Measurements from ENCODE around the gene PEX14.

PEX14 gene

DNA sequence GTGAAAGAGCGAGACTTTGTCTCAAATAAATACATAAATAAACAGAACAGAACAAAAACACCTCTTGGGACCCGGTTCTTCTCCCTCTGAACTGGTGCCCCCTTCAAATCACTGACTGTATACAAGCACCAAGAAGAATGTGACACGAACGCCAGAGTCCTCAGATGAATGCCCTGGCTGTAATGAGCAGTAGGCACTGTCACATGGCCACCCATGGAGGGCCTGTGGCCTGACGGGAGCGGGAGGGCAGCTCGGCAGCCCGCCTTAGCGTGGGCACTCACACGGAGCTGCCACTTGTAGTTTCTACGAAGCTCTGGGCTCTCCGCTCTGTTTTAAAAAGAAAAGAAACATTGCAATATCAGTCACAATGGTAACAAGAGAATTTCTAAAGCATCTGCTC lies 146.0 kb downstream of the PEX14 start:
- no peak for DNase-seq (ENCODE audit: low read depth)

DNA sequence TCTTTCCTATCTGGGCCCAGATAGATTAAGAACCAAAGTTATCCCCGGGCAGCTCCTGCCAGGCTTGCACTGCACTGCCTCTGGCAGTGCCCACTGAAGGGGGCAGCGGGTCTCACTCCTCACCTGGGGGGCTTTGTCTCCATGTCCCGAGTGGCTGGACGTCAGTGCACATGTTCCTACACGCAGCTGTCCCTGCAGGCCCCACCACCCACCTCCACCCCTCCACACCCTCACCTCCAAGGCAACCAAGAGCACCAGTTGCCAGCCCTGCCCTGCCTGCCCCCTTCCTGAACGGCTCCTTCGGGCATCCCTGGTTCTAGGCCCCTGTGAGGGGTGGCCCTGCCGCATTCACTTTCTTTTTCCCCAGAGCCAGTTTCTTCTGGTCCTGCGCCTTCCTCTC lies 147.2 kb downstream of the PEX14 start:
- DNase-seq (ENCODE audit: low read depth) = no peak

DNA sequence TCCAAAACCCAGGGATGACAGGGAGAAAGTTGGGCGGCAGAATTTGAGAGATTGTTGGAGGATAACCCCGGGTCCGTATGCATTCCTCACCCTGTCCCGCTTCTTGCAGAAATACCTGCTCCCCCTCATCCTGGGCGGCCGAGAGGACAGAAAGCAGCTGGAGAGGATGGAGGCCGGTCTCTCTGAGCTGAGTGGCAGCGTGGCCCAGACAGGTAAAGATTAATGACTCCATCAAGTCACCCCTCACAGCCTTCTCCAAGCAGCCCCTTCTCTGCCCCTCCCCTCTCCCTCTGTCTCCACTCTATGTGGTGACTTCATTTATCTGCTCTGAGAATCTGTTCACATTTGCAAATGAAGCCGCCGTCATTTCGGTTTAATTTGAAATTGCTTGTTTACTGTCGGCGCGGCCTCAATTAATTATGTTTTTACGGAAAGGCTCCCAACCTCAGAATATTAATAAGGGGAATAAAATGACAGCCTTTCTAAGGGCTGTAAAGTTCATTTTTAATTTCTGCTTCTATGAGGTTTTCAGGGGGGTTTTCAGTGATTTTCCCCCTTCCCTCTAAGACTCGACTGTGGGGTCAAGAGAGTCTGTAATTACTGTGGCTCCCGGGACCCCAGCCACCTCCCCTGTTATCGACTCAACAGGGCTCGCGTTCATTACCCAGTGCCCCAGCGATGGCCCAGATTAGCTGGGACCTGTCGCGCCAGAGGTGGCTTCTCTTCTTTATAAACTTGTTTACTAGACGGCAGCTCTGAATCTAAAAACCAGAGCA lies 148.3 kb downstream of the PEX14 start:
- no peak for DNase-seq (ENCODE audit: low read depth)

DNA sequence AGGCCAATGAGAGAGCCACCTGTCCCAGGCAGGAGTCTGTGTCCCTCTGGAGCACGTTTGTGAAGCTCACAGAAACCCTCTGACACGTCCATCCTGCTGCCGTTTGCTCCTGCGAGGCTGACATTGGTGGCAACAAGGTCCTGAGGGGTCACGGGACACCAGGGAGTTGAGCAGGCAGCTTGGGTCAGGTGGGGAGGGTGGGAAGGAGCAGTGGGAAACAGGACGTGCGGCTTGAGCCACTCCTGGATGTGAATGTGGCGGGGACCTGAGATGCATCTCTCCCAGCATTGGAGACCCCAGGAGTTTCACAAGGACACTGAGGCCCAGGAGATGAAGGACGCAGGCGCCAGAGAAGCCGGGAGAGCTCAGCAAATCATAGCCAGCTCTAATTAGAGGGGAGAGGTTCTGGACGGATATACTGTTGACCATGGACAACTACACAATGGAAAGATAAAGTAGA lies 149.0 kb downstream of the PEX14 start:
- DNase-seq (ENCODE audit: low read depth) = no peak

DNA sequence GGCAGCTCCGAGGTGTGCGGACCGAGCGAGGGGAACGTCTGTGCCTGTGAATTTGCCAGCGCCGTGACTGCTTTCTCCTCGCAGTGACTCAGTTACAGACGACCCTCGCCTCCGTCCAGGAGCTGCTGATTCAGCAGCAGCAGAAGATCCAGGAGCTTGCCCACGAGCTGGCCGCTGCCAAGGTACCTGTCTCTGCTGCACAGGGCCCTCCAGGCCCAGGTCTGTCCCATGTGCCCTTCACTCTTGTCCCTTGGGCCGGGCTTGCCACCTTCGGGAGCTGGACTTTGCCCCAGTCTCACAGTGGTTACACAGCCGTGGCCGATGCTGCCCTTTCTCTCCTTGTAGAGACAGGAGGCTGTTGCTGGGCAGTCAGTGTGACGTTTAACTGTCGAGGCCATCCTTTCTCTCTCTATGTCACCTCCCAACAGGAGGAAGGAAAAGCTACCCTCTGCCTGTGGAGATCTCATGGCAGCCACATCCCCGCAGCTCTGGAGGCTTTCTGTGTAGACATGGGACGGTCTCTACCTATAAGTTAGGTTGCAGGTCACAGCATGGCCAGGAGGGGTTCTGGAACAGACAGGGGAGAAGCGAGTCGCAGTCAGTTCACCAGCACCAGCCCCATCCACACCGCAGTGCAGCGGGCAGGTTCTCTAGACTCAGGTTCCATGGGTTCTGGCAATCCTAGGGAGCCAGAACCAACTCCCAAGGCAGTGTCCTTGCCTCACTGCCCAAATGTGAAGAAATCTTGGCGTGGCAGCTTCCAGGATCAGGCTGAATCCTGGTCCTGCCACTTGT lies 149.7 kb downstream of the PEX14 start:
- DNase-seq (ENCODE audit: low read depth) = no peak

DNA sequence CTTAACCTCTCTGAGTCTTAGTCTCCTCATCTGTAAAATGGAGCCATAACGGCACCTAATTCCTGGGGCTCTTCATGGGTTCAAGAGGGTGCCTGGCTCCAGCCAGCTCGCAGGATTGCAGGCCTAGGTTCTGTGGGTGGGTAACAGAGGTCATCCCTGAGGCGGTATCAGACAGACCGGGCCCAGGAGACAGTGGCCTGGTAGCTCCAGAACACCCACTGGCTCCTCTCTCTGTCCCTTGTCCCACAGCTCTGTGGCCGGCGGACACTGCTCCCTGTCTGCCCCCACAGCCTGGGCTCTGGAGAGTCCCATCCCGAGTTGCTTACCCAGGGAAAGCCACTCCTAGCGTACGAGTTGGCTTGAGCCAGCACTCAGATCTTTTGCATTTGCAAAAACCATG lies 150.3 kb downstream of the PEX14 start:
- no peak for DNase-seq (ENCODE audit: low read depth)

DNA sequence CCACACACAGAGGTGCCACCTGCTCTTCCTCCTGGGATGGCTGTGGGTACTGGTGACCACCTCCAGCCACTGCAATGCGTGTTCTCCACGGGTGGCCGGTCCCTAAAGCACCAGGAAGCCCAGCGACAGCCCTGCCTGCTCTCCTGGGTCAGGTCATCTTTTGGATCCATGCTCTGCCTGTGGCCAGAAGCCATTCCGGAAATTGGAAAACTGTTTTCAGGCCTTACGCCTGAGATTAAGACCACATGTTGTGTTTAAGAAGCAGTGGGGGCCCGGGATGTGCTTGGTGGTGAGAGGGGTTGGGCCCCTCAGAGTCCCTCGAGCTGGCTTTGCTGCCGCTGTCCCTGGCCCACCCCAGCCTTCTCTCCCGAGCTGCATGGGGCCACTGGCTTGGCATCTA lies 150.8 kb downstream of the PEX14 start:
- no peak for DNase-seq (ENCODE audit: low read depth)

DNA sequence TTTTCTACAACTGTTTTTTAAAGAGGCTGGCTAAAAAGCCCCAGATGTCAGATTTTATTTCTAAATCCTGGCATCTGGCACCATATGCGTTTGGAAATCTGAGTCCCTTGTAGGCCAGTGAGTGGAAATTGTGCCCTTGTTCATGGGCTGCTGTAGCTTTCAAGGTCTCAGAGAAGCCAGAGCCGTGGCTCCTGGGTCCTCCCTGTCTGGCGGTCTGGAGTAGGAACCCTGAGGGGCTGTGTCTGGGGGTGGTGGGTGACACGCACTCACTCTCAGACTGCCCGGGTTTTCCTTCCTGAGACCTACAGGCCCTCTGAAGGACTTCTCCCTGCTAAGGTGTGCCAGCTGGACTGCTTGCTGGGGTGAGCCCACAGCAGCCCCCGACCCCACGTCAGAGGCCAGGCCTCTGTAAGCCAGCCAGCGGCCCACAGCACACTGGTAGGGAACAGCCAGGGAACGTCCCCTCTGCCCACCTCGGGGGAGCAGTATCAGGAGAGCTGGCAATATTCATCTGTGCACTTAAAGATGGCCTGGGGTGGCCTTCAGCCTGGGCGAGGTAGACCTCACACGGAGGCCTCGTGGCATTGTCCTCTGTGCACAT lies 151.5 kb downstream of the PEX14 start:
- DNase-seq (ENCODE audit: low read depth) = no peak

DNA sequence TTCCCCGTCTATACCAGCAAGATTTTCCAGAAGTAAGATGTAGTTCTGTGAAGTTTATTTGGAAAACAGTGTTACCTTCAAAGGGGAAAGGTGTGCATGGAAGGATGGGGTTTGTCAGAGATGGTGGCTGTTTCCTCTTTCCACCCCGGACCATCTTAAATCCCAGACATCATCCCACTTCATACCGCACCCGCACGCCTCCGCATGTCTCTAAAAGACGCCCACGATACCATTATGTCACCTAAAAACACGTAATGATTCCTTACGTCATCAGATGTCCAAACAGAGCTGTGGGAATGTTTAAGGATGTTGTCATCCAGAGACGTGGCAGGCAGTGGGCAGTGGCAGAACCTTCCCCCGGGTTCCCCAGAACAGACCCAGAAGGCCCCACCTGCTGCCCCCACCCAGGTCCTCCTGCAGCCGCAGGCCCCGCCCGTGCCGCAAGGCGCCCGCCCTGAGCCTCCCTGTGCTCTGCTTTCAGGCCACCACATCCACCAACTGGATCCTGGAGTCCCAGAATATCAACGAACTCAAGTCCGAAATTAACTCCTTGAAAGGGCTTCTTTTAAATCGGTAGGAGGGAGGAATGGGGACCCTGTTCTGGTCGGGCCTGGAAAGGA lies 152.2 kb downstream of the PEX14 start:
- DNase-seq (ENCODE audit: low read depth) = no peak

DNA sequence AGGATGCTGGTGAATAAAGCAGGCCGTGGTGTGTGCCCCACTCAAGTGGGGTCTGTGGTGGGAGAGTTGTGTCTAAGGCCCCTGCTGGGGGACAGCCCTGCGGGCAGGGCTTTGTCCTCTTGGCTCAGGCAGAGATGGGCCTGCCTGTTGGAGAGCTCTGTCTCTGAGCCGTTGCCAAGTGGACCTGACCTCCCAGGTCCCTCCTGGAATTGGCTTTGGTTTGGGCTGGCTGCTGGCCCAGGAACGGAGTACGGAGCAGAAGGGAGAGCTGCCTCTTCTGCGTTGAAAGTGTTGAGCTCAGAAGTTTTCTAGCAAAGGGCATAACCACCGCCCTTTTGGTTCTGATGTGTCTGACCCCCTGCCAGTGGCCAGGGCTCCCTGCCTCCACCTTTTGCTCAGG lies 153.9 kb downstream of the PEX14 start:
- DNase-seq (ENCODE audit: low read depth) = no peak

DNA sequence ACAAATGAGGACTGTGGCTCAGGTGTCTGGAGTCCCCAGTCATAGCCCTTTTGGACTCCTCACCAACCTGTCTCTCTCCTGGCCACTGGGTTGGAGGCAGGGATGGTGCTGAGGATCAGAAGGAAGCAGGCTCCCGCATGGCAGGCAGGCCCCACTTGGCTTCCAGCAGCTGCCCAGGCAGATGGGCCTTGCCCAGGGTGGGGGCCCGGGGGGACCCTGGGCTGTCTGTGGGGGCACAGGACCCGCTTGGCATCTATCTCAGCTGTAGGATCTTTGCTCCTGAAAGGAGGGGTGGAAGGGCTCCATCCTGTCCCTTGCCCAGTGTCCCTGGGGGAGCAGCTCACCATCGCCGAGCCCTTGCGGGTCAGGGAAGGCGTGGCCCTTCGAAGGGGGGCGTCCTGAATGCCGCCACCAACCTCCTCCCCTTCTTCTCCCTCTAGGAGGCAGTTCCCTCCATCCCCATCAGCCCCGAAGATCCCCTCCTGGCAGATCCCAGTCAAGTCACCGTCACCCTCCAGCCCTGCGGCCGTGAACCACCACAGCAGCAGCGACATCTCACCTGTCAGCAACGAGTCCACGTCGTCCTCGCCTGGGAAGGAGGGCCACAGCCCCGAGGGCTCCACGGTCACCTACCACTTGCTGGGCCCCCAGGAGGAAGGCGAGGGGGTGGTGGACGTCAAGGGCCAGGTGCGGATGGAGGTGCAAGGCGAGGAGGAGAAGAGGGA lies 154.5 kb downstream of the PEX14 start:
- no peak for DNase-seq (ENCODE audit: low read depth)

DNA sequence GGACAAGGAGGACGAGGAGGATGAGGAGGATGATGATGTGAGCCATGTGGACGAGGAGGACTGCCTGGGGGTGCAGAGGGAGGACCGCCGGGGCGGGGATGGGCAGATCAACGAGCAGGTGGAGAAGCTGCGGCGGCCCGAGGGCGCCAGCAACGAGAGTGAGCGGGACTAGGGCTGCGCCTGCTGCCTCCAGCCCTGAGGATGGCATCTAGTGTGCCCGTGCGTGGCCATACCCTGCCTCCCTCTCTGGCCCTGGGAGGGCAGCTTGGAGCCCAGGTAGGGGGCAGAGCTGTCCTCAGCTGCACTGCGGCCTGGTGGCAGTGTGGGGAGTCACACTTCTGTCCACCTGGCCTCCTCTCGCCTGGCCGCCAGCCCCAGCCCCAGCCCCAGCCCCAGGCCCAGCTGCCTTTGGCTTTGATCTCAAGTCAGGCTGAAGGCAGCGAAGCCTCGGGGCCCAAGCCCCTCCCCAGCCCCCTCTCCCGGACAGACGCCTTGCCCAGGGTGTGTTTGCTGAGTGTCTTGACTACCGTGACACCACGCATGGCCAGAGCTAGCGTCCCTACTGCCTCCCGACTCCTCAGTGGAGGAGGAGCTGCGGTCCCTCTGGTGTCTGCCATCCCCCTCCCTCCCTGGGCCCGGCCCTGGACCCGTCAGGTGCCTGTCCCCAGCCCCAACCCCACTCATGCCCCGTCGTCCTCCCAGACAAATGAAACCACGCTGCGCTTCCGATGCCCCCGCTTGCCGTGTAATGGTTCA lies 155.2 kb downstream of the PEX14 start:
- DNase-seq (ENCODE audit: low read depth) = no peak

DNA sequence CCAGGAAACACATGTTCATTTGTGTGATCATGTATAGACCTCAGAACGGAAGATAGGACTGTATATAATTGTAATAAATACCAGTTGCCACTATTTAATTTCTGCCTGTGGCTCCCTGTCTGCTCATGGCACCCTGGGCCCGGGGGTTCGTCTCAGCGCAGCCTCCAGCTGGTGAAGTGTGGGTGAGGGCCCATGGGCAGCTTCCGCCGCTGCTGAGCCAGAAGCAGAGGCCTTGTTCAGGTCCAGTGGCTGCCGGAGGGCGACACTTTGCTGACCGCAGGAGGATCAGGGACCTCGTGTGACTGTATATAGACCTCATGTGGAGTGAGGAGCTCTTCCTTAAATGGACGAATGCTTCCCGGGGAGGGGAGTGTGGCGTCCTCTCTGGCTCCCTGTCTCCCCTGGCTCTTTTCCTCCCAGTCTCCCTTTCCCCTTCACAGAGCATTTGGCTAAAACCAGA lies 155.9 kb downstream of the PEX14 start:
- DNase-seq (ENCODE audit: low read depth) = no peak

DNA sequence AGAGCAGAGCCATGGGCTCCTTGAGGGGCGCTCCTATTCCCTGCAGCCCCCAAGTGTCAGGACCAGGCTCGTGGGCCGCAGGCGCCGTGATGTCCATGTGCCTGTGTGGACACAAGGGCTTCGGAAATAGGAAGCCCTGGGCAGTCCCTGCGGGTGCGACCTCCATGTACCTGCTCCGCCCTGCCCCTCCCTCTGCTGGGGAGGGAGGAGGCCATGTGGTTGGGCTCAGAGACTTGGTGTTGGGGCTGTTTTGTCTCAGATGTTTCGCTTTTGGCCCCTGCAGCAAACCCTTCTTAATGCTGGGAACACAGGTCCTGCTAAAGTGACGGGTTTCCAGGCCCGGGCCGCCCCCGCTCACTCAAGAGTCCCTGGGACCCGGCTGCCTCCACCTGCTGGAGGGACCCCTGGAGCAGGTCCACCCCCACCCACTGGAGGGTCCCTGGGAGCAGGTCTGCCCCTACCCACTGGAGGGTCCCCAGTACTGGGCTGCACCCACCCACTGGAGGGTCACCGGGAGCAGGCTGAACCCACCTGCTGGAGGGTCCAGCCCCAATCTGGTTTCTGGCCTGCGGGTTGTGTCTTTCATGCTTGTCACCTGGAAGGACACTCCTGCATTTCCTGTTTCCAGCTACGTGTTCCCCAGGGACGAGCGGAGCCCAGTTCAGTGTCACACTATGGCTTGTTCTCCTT lies 156.5 kb downstream of the PEX14 start:
- DNase-seq (ENCODE audit: low read depth) = no peak

DNA sequence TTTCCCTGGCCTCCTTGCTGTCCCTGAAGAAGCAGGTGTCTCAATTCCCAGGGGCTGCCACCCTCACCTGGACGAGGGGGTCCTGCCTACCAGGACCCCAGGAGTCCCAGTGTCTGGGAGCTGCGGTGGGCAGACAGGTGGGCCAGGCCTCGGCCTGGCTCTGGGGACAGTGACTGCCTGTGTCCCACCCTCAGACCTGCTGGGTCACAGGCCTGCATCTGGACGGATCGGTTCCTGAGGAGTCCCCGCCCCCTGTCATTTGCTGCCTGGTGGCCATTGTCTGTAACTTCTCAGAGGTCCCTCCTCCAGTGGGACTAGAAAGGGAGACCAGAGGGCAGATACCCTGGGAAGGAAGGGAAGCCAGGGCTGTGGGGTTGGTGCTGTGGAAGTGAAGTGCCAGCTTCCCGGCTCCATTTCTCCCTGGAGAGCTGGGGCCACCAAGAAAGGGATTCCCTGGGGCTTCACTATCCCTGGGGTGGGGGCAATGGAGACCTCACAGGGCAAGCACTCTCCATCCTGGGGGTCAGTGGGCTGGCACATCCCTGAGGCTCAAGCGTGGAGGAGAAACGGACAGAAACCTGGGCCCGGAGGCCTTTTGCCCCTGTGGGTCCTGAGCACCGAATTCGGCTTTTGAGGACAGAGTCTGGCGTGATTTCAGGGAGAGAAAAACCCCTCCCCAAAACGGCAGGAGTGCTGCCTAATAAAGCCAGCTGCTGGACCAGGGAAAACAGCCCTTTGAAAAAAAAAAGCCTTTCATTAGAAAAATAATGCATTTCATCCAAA lies 157.3 kb downstream of the PEX14 start:
- no peak for DNase-seq (ENCODE audit: low read depth)

DNA sequence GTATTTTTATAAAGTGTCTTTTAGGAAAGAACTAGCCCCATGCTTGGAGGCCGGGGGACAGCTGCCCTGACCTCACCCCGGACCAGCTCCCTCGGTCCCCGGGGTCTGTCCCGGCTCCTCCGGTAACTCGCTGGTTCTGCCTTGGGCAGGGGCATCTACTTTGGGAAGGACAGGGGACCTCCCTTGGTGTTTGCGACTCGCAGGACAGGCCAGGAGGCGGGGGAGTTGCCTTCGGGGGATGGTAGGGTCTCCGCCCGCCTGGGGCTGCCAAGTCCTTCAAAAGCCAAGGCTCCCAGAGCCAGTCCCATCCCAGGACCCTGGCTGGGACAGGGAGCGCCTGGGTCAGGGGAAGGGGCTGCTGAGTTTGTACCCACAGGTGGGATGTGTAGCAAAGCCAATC lies 157.9 kb downstream of the PEX14 start:
- DNase-seq (ENCODE audit: low read depth) = no peak

DNA sequence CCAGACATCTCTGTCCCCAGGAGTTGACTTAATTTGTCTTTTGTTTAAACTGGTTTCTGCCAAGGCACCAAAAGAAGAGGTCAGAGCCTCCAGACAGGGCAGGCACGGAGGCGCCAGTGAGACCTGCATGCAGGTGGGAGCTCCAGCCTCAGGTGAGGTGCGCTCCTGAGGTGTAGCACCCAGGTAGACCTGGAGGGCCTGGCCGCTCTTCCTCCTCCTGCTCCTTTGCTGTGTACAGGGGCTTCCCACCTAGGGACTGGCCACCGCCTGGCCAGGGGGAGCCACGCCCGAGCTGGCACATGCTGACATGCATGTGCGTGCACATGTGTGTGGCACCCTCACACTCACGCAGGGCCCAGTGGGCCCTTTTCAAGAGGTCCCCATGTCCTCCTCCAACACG lies 158.7 kb downstream of the PEX14 start:
- no peak for DNase-seq (ENCODE audit: low read depth)

DNA sequence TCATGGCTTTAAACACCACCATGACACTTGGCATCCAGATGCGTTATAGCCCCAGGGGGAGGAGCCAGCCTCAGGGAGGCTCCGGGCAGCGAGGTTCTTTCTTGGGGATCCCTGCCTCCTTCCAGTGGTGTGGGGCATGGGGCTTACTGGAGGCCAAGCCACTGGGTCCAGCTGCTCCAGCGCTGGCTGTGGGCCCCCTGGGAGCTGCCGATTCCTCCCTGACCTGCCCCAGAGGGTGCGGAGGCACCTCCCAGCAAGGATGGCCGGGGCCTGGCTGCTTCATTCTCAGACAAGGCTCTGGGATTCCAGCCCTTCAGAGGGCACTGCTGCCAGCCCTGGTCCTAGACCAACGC lies 159.3 kb downstream of the PEX14 start:
- DNase-seq (ENCODE audit: low read depth) = no peak

DNA sequence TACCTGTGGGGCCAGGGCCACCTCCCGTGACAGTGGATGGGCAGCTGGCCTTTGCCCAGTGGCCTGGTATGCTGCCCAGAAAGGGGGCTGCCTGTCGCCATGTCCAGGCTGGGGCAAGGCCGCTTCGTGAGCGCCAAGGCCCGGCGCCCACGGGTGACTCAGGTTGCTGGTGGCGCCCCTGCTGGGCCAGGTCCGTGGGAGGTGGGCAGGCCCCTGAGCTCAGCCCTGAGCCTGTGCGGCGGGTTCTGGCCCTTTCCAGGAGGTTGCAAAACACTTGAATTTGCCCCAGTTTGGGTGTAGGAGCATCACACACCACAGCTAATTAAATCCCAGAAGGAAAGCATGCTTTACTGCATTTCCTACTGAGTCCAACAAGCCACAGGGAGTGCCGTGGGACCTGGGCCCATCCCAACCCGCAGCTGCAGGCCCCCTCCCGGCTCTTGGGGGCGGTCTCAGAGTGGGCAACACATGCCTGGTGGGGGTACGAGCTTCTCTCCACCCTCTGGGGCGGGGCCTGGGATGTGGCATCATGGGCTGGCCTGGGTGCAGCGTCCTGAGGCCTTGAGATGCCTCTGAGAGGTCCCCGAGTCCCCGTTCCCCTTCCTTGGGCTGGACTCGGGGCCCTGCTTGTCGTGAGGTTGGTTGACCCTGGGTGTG lies 159.8 kb downstream of the PEX14 start:
- DNase-seq (ENCODE audit: low read depth) = no peak
